Activated CD4-positive, alpha-beta memory T cell treated with anti-CD3 and anti-CD28 coated beads, Interleukin-2, amount 10 ng/mL, durations not matched to agents 7 days and 5 days (primary cell): ENCODE data around the gene RIC1. TPM values are rescaled to one million over a fixed set of nuclear protein-coding genes. Genes with fewer than 3 reads are reported as not detected.
"Not testable (repeated sequence)": the region's sequence is repeated elsewhere in the genome, so short reads cannot be mapped to it uniquely, and the experiment has no call there.

Experiments used
- CTCF ChIA-PET: fragments of 350-600 bp; sonication (Branson Sonifier 250); formaldehyde crosslinking; loops from one replicate; lab custom pipeline; 2021; ENCODE audit warnings: antibody characterized with exemption, inconsistent platforms; lab: Charles Lee
- POLR2A ChIA-PET: fragments of 350-600 bp; sonication (Branson Sonifier 250); formaldehyde crosslinking; loops from one replicate; lab custom pipeline; 2021; ENCODE audit warnings: antibody characterized with exemption; lab: Charles Lee
- DNase-seq: peaks from one replicate; pipeline ENCODE4 v3.0.0-alpha.2; 2020
- H3K27ac Mint-ChIP-seq: one replicate; pipeline ENCODE4 v1.8.0; 2021; ENCODE audit warnings: mild to moderate bottlenecking, mixed read lengths
- H3K27me3 Mint-ChIP-seq: one replicate; pipeline ENCODE4 v1.8.0; 2021; ENCODE audit warnings: mixed read lengths
- H3K36me3 Mint-ChIP-seq: one replicate; pipeline ENCODE4 v1.8.0; 2021; ENCODE audit warnings: low read depth, mixed read lengths
- H3K4me1 Mint-ChIP-seq: one replicate; pipeline ENCODE4 v1.8.0; 2021; ENCODE audit warnings: mixed read lengths
- H3K4me3 Mint-ChIP-seq: one replicate; pipeline ENCODE4 v1.8.0; 2021; ENCODE audit warnings: mild to moderate bottlenecking, mixed read lengths
- H3K9me3 Mint-ChIP-seq: one replicate; pipeline ENCODE4 v1.8.0; 2021; ENCODE audit warnings: mixed read lengths
- total RNA-seq, 2 experiments: library from RNA; stranded (reverse); gene quantifications; one replicate each; pipeline ENCODE4 v1.2.3, GENCODE V29; 2021

The RIC1 gene
- 10 to 100 TPM; 20.7 to 21.5 TPM for total RNA-seq

GRCh38 chr9:5628530-5629311 is at the start of gene RIC1:
TSS of gene RIC1 (plus strand) at chr9:5629107. CDS start at chr9:5629310, 203 bp downstream.
- peak within 1 kb of the TSS; percentile 100 for H3K27ac Mint-ChIP-seq
- peak within 1 kb of the TSS; percentile 99 for H3K4me3 Mint-ChIP-seq
- H3K36me3 Mint-ChIP-seq, result peaks cover 24% of the 10 kb centered on the region
- H3K27me3 Mint-ChIP-seq, result no peaks in the 10 kb centered on the region
- H3K9me3 Mint-ChIP-seq, result no peaks in the 10 kb centered on the region
- peak; percentile 93 for DNase-seq
- CTCF ChIA-PET, result interaction anchor here (0.5 to 3.4 kb wide), 11 partner anchors 26 to 889 kb away, joined by 3 to 24 read pairs (median 4); partner anchors contain the start of genes CD274 and PLGRKT
- H3K4me1 Mint-ChIP-seq, result peaks cover 57% of the 10 kb centered on the region
- POLR2A ChIA-PET, result interaction anchor here (0.6 to 3.3 kb wide), 41 partner anchors 9 to 949 kb away, joined by 3 to 39 read pairs (median 4); partner anchors contain the start of genes CD274, CDC37L1, ERMP1 and JAK2

DNA sequence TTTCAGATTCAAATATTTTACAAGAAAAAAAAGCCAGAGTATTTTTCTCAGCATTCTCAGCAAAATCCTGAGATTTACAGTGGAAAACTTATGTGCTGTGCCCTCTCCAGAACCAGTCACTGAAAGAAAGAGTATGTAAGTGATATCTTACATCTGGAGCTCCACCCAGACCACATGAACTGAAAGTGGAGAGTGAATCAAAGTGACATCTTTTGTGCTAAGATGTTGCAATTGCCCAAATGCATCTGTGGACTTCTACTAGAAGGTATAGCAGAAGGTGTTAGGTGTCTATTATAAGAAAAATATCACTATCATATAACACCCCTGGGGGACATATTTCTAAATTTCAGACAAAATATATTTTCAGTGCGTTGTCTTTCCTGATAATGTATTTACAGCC is 49.0 kb upstream of the RIC1 start:
- POLR2A ChIA-PET, result no interaction called here
- H3K4me3 Mint-ChIP-seq, result no peak overlapping the region
- DNase-seq, result no peak
- peaks cover 40% of the 10 kb centered on the region for H3K4me1 Mint-ChIP-seq
- no peaks in the 10 kb centered on the region for H3K27me3 Mint-ChIP-seq
- H3K27ac Mint-ChIP-seq, result peak overlapping the region; percentile 19
- CTCF ChIA-PET, result interaction anchor here (1.0 to 3.1 kb wide), 2 partner anchors 10 to 138 kb away, joined by 3 to 10 read pairs; no protein-coding TSS in a partner anchor
- peaks cover 6% of the 10 kb centered on the region for H3K9me3 Mint-ChIP-seq
- peaks cover 33% of the 10 kb centered on the region for H3K36me3 Mint-ChIP-seq

DNA sequence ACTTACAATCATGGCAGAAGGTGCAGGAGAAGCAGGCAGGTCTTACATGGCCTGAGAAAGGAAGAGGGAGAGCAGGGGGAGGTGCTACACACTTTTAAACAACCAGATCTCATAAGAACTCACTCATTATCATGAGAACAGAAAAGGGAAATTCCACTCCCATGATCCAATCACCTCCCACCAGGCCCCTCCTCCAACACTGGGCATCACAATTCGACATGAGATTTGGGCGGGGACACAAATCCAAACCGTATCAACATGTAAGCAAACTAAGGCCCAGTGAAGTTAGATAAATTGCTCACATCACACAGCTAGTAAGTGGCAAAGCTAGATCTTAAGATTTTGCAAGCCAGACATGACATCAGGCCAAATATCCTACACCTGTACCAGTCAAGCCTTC is 48.3 kb upstream of the RIC1 start:
- Mint-ChIP-seq H3K27ac (no peak overlapping the region), H3K4me3 (no peak overlapping the region), H3K36me3 (peaks cover 29% of the 10 kb centered on the region), H3K9me3 (peaks cover 4% of the 10 kb centered on the region), H3K4me1 (peaks cover 44% of the 10 kb centered on the region), H3K27me3 (no peaks in the 10 kb centered on the region)
- no peak for DNase-seq
- ChIA-PET CTCF (interaction anchor here (1.0 to 3.1 kb wide), 2 partner anchors 9 to 138 kb away, joined by 3 to 10 read pairs; no protein-coding TSS in a partner anchor), POLR2A (interaction anchor here (0.7 kb wide), 1 partner anchor 121 kb away, joined by 3 read pairs; no protein-coding TSS in a partner anchor)

DNA sequence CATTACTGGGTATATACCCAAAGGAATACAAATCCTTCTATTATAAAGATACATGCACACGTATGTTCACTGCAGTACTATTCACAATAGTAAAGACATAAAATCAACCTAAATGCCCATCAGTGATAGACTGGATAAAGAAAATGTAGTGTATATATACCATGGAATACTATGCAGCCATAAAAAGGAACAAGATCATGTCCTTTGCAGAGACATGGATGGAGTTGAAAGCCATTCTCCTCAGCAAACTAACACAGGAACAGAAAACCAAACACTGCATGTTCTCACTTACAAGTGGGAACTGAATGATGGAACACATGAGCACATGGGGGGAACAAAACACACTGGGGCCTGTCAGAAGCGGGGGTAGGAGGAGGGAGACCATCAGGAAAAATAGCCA is 47.2 kb upstream of the RIC1 start:
- H3K9me3 Mint-ChIP-seq, H3K27me3 Mint-ChIP-seq, DNase-seq, H3K27ac Mint-ChIP-seq, H3K4me3 Mint-ChIP-seq: not testable (repeated sequence)
- Mint-ChIP-seq H3K36me3 (peaks cover 33% of the 10 kb centered on the region), H3K4me1 (peaks cover 54% of the 10 kb centered on the region)
- POLR2A ChIA-PET, result interaction anchor here (1.3 to 2.0 kb wide), 2 partner anchors 132 to 144 kb away, joined by 6 to 15 read pairs; partner anchors contain the start of genes CD274 and PLGRKT
- CTCF ChIA-PET, result interaction anchor here (9.3 kb wide), 1 partner anchor 133 kb away, joined by 130 read pairs; the partner anchor contains the start of gene CD274

GRCh38 chr9:5582835-5583195 is 46.1 kb upstream of the RIC1 start:
- ChIA-PET POLR2A (interaction anchor here (0.9 to 2.0 kb wide), 6 partner anchors 64 to 598 kb away, joined by 3 to 15 read pairs (median 4); partner anchors contain the start of genes CD274, PDCD1LG2 and PLGRKT), CTCF (interaction anchor here (0.6 to 9.3 kb wide), 4 partner anchors 17 to 732 kb away, joined by 3 to 130 read pairs (median 8); partner anchors contain the start of gene CD274)
- peak; percentile 53 for DNase-seq
- no peak overlapping the region for H3K4me3 Mint-ChIP-seq
- H3K9me3 Mint-ChIP-seq, result peaks cover 4% of the 10 kb centered on the region
- no peak overlapping the region for H3K27ac Mint-ChIP-seq
- H3K36me3 Mint-ChIP-seq, result peaks cover 29% of the 10 kb centered on the region
- H3K4me1 Mint-ChIP-seq, result peaks cover 65% of the 10 kb centered on the region
- no peaks in the 10 kb centered on the region for H3K27me3 Mint-ChIP-seq

DNA sequence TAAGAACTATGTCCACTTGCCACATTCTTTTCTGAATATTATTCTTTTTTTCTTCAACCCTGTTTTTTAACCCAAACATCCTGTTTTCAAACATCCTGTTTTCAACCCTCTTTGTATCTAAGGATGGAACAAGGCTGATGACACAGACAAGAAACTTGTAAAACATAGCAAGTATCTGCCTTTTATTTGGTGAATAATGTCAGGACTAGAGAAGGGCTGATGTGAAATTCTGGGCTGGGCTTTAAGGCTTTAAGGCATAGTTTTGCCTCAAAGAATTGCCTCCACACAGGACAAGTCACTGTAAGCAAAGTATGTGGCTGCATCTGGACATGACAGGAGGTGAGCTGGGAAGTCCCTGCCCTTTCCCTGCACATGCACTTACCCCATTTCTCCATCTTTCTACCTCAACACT is 42.5 kb upstream of the RIC1 start:
- peaks cover 14% of the 10 kb centered on the region for H3K36me3 Mint-ChIP-seq
- peak; percentile 21 for DNase-seq
- peaks cover 2% of the 10 kb centered on the region for H3K27me3 Mint-ChIP-seq
- ChIA-PET POLR2A (interaction anchor here (1.1 to 5.2 kb wide), 6 partner anchors 28 to 149 kb away, joined by 3 to 47 read pairs (median 11); partner anchors contain the start of genes CD274, PDCD1LG2 and PLGRKT), CTCF (interaction anchor here (0.8 to 9.3 kb wide), 9 partner anchors 14 to 834 kb away, joined by 3 to 130 read pairs (median 9); partner anchors contain the start of genes CD274 and PLGRKT)
- H3K9me3 Mint-ChIP-seq, result peaks cover 4% of the 10 kb centered on the region
- H3K4me3 Mint-ChIP-seq, result no peak overlapping the region
- peaks cover 51% of the 10 kb centered on the region for H3K4me1 Mint-ChIP-seq
- H3K27ac Mint-ChIP-seq, result peak overlapping the region; percentile 87

DNA sequence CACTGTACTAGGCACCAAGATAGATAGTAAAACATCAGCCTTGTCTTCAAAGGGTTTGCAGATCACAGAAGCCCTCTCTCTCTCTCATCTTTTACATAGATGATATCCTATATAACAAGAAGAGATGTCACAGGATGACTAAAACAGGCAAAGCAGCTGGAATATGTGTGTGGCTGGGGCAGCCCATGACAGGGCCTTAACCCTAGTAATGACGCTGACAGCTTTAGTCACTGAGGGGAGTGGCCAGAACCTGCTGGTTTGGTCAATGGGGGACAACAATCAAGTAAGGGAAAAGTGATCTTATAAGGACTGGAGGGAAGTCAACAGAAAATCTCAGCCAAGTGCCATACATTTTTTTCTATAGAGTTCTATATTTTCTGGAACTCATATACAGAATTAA is 41.9 kb upstream of the RIC1 start:
- peaks cover 5% of the 10 kb centered on the region for H3K27me3 Mint-ChIP-seq

GRCh38 chr9:5592231-5592630 is 36.7 kb upstream of the RIC1 start:
- peaks cover 30% of the 10 kb centered on the region for H3K4me1 Mint-ChIP-seq
- peaks cover 5% of the 10 kb centered on the region for H3K27me3 Mint-ChIP-seq
- no peaks in the 10 kb centered on the region for H3K9me3 Mint-ChIP-seq
- POLR2A ChIA-PET, result no interaction called here
- DNase-seq, result no peak
- CTCF ChIA-PET, result interaction anchor here (1.1 to 1.6 kb wide), 2 partner anchors 9 to 142 kb away, joined by 5 to 7 read pairs; partner anchors contain the start of gene CD274
- peaks cover 9% of the 10 kb centered on the region for H3K36me3 Mint-ChIP-seq
- H3K27ac Mint-ChIP-seq, result no peak overlapping the region
- no peak overlapping the region for H3K4me3 Mint-ChIP-seq

More for the DNA sequence above, 41.9 kb upstream of the RIC1 start:
- Mint-ChIP-seq H3K9me3 (no peaks in the 10 kb centered on the region), H3K4me3 (no peak overlapping the region), H3K27ac (peak overlapping the region; percentile 87), H3K4me1 (peaks cover 47% of the 10 kb centered on the region), H3K36me3 (peaks cover 10% of the 10 kb centered on the region)
- peak; percentile 45 for DNase-seq
- ChIA-PET POLR2A (interaction anchor here (0.8 to 5.2 kb wide), 7 partner anchors 29 to 149 kb away, joined by 3 to 47 read pairs (median 10); partner anchors contain the start of genes CD274, PDCD1LG2 and PLGRKT), CTCF (interaction anchor here (0.6 to 9.3 kb wide), 13 partner anchors 13 to 835 kb away, joined by 3 to 130 read pairs (median 3); partner anchors contain the start of genes CD274 and PLGRKT)

GRCh38 chr9:5592904-5593303 is 36.0 kb upstream of the RIC1 start:
- CTCF ChIA-PET, result interaction anchor here (1.6 kb wide), 1 partner anchor 143 kb away, joined by 7 read pairs; the partner anchor contains the start of gene CD274
- no peak overlapping the region for H3K4me3 Mint-ChIP-seq
- no peaks in the 10 kb centered on the region for H3K9me3 Mint-ChIP-seq
- peaks cover 25% of the 10 kb centered on the region for H3K4me1 Mint-ChIP-seq
- DNase-seq, result no peak
- peaks cover 5% of the 10 kb centered on the region for H3K27me3 Mint-ChIP-seq
- POLR2A ChIA-PET, result no interaction called here
- peaks cover 9% of the 10 kb centered on the region for H3K36me3 Mint-ChIP-seq
- H3K27ac Mint-ChIP-seq, result no peak overlapping the region

DNA sequence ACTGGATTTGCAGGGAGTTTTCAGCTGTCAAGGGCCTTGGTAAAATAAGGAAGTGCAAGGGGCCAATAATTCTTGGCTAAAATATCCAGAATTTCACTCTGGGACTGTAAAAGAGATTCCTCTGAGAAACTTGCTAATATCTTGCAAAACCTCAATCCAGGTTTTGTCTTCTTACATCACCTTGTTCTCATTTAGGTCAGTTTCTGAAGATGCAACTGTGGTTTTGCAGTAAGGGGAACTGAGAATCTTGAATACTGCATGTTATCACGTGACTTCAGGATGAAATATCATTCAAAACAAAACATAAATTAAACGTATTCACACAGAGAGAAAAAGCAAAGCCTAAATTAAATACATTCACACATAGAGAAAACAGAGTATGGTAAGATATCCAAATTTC is 35.0 kb upstream of the RIC1 start:
- DNase-seq, result no peak
- no peaks in the 10 kb centered on the region for H3K9me3 Mint-ChIP-seq
- peaks cover 5% of the 10 kb centered on the region for H3K27me3 Mint-ChIP-seq
- CTCF ChIA-PET, result interaction anchor here (0.9 to 1.2 kb wide), 2 partner anchors 144 to 407 kb away, joined by 3 to 4 read pairs; partner anchors contain the start of gene CD274
- POLR2A ChIA-PET, result no interaction called here
- peaks cover 9% of the 10 kb centered on the region for H3K36me3 Mint-ChIP-seq
- H3K4me3 Mint-ChIP-seq, result no peak overlapping the region
- H3K4me1 Mint-ChIP-seq, result peaks cover 25% of the 10 kb centered on the region
- no peak overlapping the region for H3K27ac Mint-ChIP-seq

GRCh38 chr9:5596173-5596572 is 32.7 kb upstream of the RIC1 start:
- H3K36me3 Mint-ChIP-seq, result peaks cover 9% of the 10 kb centered on the region
- no peak for DNase-seq
- no peak overlapping the region for H3K27ac Mint-ChIP-seq
- ChIA-PET CTCF (interaction anchor here (0.8 to 2.0 kb wide), 4 partner anchors 8 to 410 kb away, joined by 4 to 7 read pairs (median 4); partner anchors contain the start of gene CD274), POLR2A (interaction anchor here (0.9 to 1.1 kb wide), 2 partner anchors 85 to 150 kb away, joined by 3 read pairs; no protein-coding TSS in a partner anchor)
- H3K4me1 Mint-ChIP-seq, result peaks cover 21% of the 10 kb centered on the region
- no peak overlapping the region for H3K4me3 Mint-ChIP-seq
- no peaks in the 10 kb centered on the region for H3K9me3 Mint-ChIP-seq
- peaks cover 5% of the 10 kb centered on the region for H3K27me3 Mint-ChIP-seq
